H1 (cell line): ENCODE data around the gene PIP5K1B. TPM values are rescaled to one million over a fixed set of nuclear protein-coding genes. Genes with fewer than 3 reads are reported as not detected.

ENCODE experiments used
- CTCF ChIA-PET: fragments of 300-600 bp; sonication (Branson Sonifier 250); formaldehyde crosslinking; loops from one replicate; lab custom pipeline; 2021; ENCODE audit not compliant: partially characterized antibody; lab: Charles Lee
- POLR2A ChIA-PET: fragments of 300-600 bp; sonication (Branson Sonifier 250); formaldehyde crosslinking; loops from one replicate; lab custom pipeline; 2021; ENCODE audit warnings: inconsistent platforms; ENCODE audit not compliant: partially characterized antibody; lab: Charles Lee
- DNase-seq, 2 experiments: peaks; one replicate each; pipeline versions ENCODE4 v3.0.0 to v3.0.0-alpha.2; 2010 to 2022; ENCODE audit warnings: low spot score in 2 of 2, low read depth in 1 of 2, mixed read lengths in 1 of 2
- FAIRE-seq: peaks from 2 replicates; lab custom pipeline; 2011; peaks lifted over from hg19 to GRCh38; lab: Jason Lieb, UNC
- H2AFZ ChIP-seq: 2 replicates; pipeline ENCODE4 v1.8.1; 2012; ENCODE audit warnings: low read length, inconsistent platforms
- H2AK5ac ChIP-seq: 2 replicates; pipeline ENCODE4 v1.6.1; 2013; ENCODE audit warnings: low read depth, low read length
- H2BK120ac ChIP-seq: replicated peaks from 2 replicates; pipeline ENCODE3; 2013; ENCODE audit warnings: low read depth, low read length, inconsistent platforms
- H2BK12ac ChIP-seq: 2 replicates; pipeline ENCODE4 v1.6.1; 2013; ENCODE audit warnings: low read depth, low read length
- H2BK15ac ChIP-seq: 2 replicates; pipeline ENCODE4 v1.6.1; 2013; ENCODE audit warnings: low read length
- H2BK20ac ChIP-seq: 2 replicates; pipeline ENCODE4 v1.6.1; 2013; ENCODE audit warnings: low read length
- H2BK5ac ChIP-seq: 2 replicates; pipeline ENCODE4 v1.6.1; 2013; ENCODE audit warnings: low read depth, low read length
- H3K14ac ChIP-seq: 2 replicates; pipeline ENCODE4 v1.6.1; 2013; ENCODE audit warnings: inconsistent platforms; ENCODE audit not compliant: insufficient read length
- H3K18ac ChIP-seq: 2 replicates; pipeline ENCODE4 v1.6.1; 2013; ENCODE audit warnings: low read length; ENCODE audit errors: extremely low read depth
- H3K23ac ChIP-seq: 2 replicates; pipeline ENCODE4 v1.6.1; 2013; ENCODE audit warnings: inconsistent platforms; ENCODE audit not compliant: insufficient read length
- H3K23me2 ChIP-seq: 2 replicates; pipeline ENCODE4 v1.6.1; 2013; ENCODE audit warnings: low read depth, low read length
- H3K27ac ChIP-seq: 2 replicates; pipeline ENCODE4 v1.6.1; 2011; ENCODE audit warnings: low read depth, low read length, inconsistent platforms
- H3K27me3 ChIP-seq, 4 experiments: replicated peaks in 1 of 4; 1 replicate in 1 of 4; 2 replicates in 3 of 4; pipeline versions ENCODE4 v1.6.1 to v1.8.1; 2011 to 2013; ENCODE audit warnings: low read length in 3 of 4, mild to moderate bottlenecking in 3 of 4, inconsistent platforms in 2 of 4, mixed read lengths in 2 of 4, moderate library complexity in 1 of 4; ENCODE audit not compliant: control insufficient read depth in 3 of 4, insufficient read depth in 3 of 4; ENCODE audit errors: extremely low read depth in 1 of 4
- H3K36me3 ChIP-seq, 4 experiments: 2 replicates each; pipeline versions ENCODE4 v1.6.1 to v1.8.1; 2011 to 2013; ENCODE audit warnings: mild to moderate bottlenecking in 4 of 4, low read length in 3 of 4, moderate library complexity in 2 of 4, control low read depth in 1 of 4, inconsistent platforms in 1 of 4; ENCODE audit not compliant: insufficient read depth in 4 of 4, control insufficient read depth in 2 of 4
- H3K4ac ChIP-seq: replicated peaks from 2 replicates; pipeline ENCODE3; 2013; ENCODE audit warnings: low read length, low read depth, mixed read lengths, inconsistent platforms; ENCODE audit not compliant: insufficient read length
- H3K4me1 ChIP-seq, 4 experiments: replicated peaks in 1 of 4; 1 replicate in 1 of 4; 2 replicates in 3 of 4; pipeline versions ENCODE4 v1.6.1 to v1.8.1; 2011 to 2013; ENCODE audit warnings: low read length in 3 of 4, inconsistent platforms in 2 of 4, mixed read lengths in 1 of 4; ENCODE audit not compliant: insufficient read depth in 4 of 4, control insufficient read depth in 3 of 4
- H3K4me2 ChIP-seq, 2 experiments: 2 replicates each; pipeline versions ENCODE4 v1.6.1 to v1.8.1; 2011 to 2013; ENCODE audit warnings: low read depth in 2 of 2, low read length in 2 of 2, control low read depth in 1 of 2, inconsistent platforms in 1 of 2, mild to moderate bottlenecking in 1 of 2; ENCODE audit not compliant: insufficient read depth in 1 of 2
- H3K4me3 ChIP-seq, 4 experiments: fragments of 200-600, 300-600 bp in 1 of 4; sonication (generic), shearing (Covaris generic), sonication (Bioruptor Twin) in 1 of 4; 2 replicates each; pipeline versions ENCODE4 v1.5.1 to v1.8.1; 2011 to 2016; ENCODE audit warnings: low read length in 4 of 4, low read depth in 3 of 4, control low read depth in 2 of 4, inconsistent platforms in 2 of 4, mild to moderate bottlenecking in 2 of 4, mixed read lengths in 1 of 4, moderate library complexity in 1 of 4; ENCODE audit not compliant: insufficient read depth in 2 of 4; ENCODE audit errors: extremely low read depth in 1 of 4
- H3K56ac ChIP-seq: replicated peaks from 2 replicates; pipeline ENCODE3; 2013; ENCODE audit warnings: low read depth, mild to moderate bottlenecking, mixed read lengths, low read length, inconsistent platforms; ENCODE audit not compliant: insufficient read length
- H3K79me1 ChIP-seq: 2 replicates; pipeline ENCODE4 v1.6.1; 2013; ENCODE audit warnings: low read depth, low read length, control low read depth
- H3K79me2 ChIP-seq, 2 experiments: 2 replicates each; pipeline versions ENCODE4 v1.6.1 to v1.8.1; 2012 to 2013; ENCODE audit warnings: low read length in 2 of 2, mild to moderate bottlenecking in 2 of 2, inconsistent platforms in 1 of 2; ENCODE audit not compliant: insufficient read depth in 2 of 2, control insufficient read depth in 1 of 2
- H3K9ac ChIP-seq, 4 experiments: replicated peaks in 1 of 4; 1 replicate in 1 of 4; 2 replicates in 3 of 4; pipeline versions ENCODE4 v1.6.1 to v1.8.1; 2011 to 2013; ENCODE audit warnings: low read depth in 3 of 4, low read length in 3 of 4, control low read depth in 2 of 4, mild to moderate bottlenecking in 2 of 4, moderate library complexity in 2 of 4, inconsistent platforms in 1 of 4; ENCODE audit errors: extremely low read depth in 1 of 4
- H3K9me3 ChIP-seq, 2 experiments: 2 replicates each; pipeline versions ENCODE4 v1.6.1 to v1.8.1; 2012 to 2013; ENCODE audit warnings: mild to moderate bottlenecking in 2 of 2, moderate library complexity in 2 of 2, control low read depth in 1 of 2, inconsistent platforms in 1 of 2, low read depth in 1 of 2, low read length in 1 of 2, mixed read lengths in 1 of 2; ENCODE audit not compliant: insufficient read depth in 2 of 2
- H4K20me1 ChIP-seq, 2 experiments: replicated peaks in 1 of 2; 2 replicates each; pipeline versions ENCODE3 to v1.8.1; 2011 to 2013; ENCODE audit warnings: inconsistent platforms in 2 of 2, low read length in 2 of 2, mild to moderate bottlenecking in 1 of 2; ENCODE audit not compliant: insufficient read depth in 2 of 2, control insufficient read depth in 1 of 2
- H4K5ac ChIP-seq: 2 replicates; pipeline ENCODE4 v1.6.1; 2013; ENCODE audit warnings: low read length, low read depth, mixed read lengths, inconsistent platforms; ENCODE audit not compliant: insufficient read length
- H4K8ac ChIP-seq: 2 replicates; pipeline ENCODE4 v1.8.0; 2013; ENCODE audit warnings: mild to moderate bottlenecking, moderate library complexity, low read length, inconsistent platforms; ENCODE audit not compliant: insufficient read depth; ENCODE audit errors: extremely low read depth
- H4K91ac ChIP-seq: replicated peaks from 2 replicates; pipeline ENCODE3; 2013; ENCODE audit warnings: low read length, mixed read lengths, inconsistent platforms; ENCODE audit not compliant: insufficient read length
- BCL11A ChIP-seq, 2 experiments: IDR thresholded peaks; one replicate each; pipeline ENCODE4 v1.6.1; 2011; ENCODE audit warnings: low read depth in 2 of 2, low read length in 2 of 2, mild to moderate bottlenecking in 2 of 2
- BRCA1 ChIP-seq: IDR thresholded peaks from 2 replicates; pipeline ENCODE4 v1.6.1; 2012; ENCODE audit warnings: low read depth, low read length, improper control_type of control experiment
- CTCF ChIP-seq, 3 experiments: IDR thresholded peaks; 1 replicate in 2 of 3; 2 replicates in 1 of 3; pipeline versions ENCODE4 v1.5.1 to v1.6.1; 2011; ENCODE audit warnings: low read length in 3 of 3, mild to moderate bottlenecking in 3 of 3, inconsistent platforms in 2 of 3, low read depth in 1 of 3, moderate library complexity in 1 of 3; ENCODE audit not compliant: insufficient read depth in 1 of 3; ENCODE audit errors: control extremely low read depth in 1 of 3
- KDM1A ChIP-seq: fragments of 200-600, 300-600 bp; sonication (generic); IDR thresholded peaks from 2 replicates; pipeline ENCODE4 v1.7.1; 2016; ENCODE audit warnings: mild to moderate bottlenecking, low read length, borderline replicate concordance
- MAFK ChIP-seq: IDR thresholded peaks from 2 replicates; pipeline ENCODE4 v1.6.1; 2012; ENCODE audit warnings: low read depth, mild to moderate bottlenecking, improper control_type of control experiment, low read length
- NANOG ChIP-seq: IDR thresholded peaks from 2 replicates; pipeline ENCODE4 v1.6.1; 2011; ENCODE audit warnings: low read length, low read depth, mild to moderate bottlenecking, inconsistent platforms; ENCODE audit not compliant: insufficient read depth, poor library complexity, severe bottlenecking
- POLR2A ChIP-seq, 2 experiments: IDR thresholded peaks; 1 replicate in 1 of 2; 2 replicates in 1 of 2; pipeline ENCODE4 v1.6.1; 2011; ENCODE audit warnings: low read depth in 2 of 2, low read length in 2 of 2, mild to moderate bottlenecking in 2 of 2; ENCODE audit errors: control extremely low read depth in 1 of 2
- RAD21 ChIP-seq, 2 experiments: IDR thresholded peaks in 1 of 2; conservative IDR thresholded peaks in 1 of 2; 2 replicates each; pipeline ENCODE4 v1.6.1; 2011; ENCODE audit warnings: low read depth in 2 of 2, low read length in 2 of 2, improper control_type of control experiment in 1 of 2, inconsistent platforms in 1 of 2, mild to moderate bottlenecking in 1 of 2, moderate library complexity in 1 of 2
- RXRA ChIP-seq: IDR thresholded peaks from 2 replicates; pipeline ENCODE4 v1.6.1; 2011; ENCODE audit warnings: low read depth, mild to moderate bottlenecking, low read length, moderate library complexity; ENCODE audit not compliant: insufficient read depth
- SP2 ChIP-seq: IDR thresholded peaks from 2 replicates; pipeline ENCODE4 v1.6.1; 2012; ENCODE audit warnings: mild to moderate bottlenecking, low read length, inconsistent platforms
- TAF1 ChIP-seq: IDR thresholded peaks from 2 replicates; pipeline ENCODE4 v1.6.1; 2011; ENCODE audit warnings: mild to moderate bottlenecking, low read depth, low read length
- TCF12 ChIP-seq: IDR thresholded peaks from 2 replicates; pipeline ENCODE4 v1.6.1; 2011; ENCODE audit warnings: low read depth, mild to moderate bottlenecking, low read length
- WGBS, 2 experiments: shearing (Covaris generic) in 1 of 2; methylation state at CpG; one replicate each; pipeline versions ENCODE4 v1.1.6 to v1.1.7; 2013 to 2015; ENCODE audit warnings: low lambda C conversion rate in 2 of 2, mixed read lengths in 2 of 2, inconsistent platforms in 1 of 2, low coverage in 1 of 2, missing lambda C conversion rate in 1 of 2; ENCODE audit not compliant: insufficient replicate concordance in 2 of 2, insufficient coverage in 1 of 2, insufficient read length in 1 of 2; ENCODE audit errors: extremely low coverage in 1 of 2, missing lambda C conversion rate in 1 of 2; 5-methylcytosine and 5-hydroxymethylcytosine counted together
- polyA plus RNA-seq, 7 experiments: library from polyadenylated mRNA; depleted of rRNA in 3 of 7; stranded (reverse) in 5 of 7; unstranded in 2 of 7; fragments of >200 nt in 5 of 7; fragments of 200-250 nt in 2 of 7; gene quantifications; 1 replicate in 5 of 7; 2 replicates in 1 of 7; 4 replicates in 1 of 7; pipeline versions ENCODE4 v1.2.1 to v1.2.3, GENCODE V29; 2011 to 2013; ENCODE audit warnings: missing spikeins in 2 of 7, mixed read lengths in 2 of 7
- total RNA-seq: library from RNA; stranded (reverse); fragmentation: NEBNext Ultra II Directional; extraction: Animal tissue kit (Norgen Biotek cat#: 25700); gene quantifications from 2 replicates; pipeline ENCODE4 v1.2.1, GENCODE V29; 2021

The PIP5K1B gene
- total and polyA plus RNA-seq, 2 of the 8 experiments (the other 6 are each of a cell fraction or from before 2014, with no cell fraction given), result 4.7 to 7.7 TPM

GRCh38 chr9:68728731-68729130 lies 23.7 kb downstream of the PIP5K1B start:
- 91% methylated on average over 1 of the region's 1 CpG; no CpG with 5 or more reads in 1 of the 2 experiments for WGBS, 2 experiments
- no peak overlapping the region for H3K23ac ChIP-seq
- H3K4me3 ChIP-seq, result no peak overlapping the region
- H2AK5ac ChIP-seq, result no peak overlapping the region
- H2BK15ac ChIP-seq, result no peak overlapping the region
- H2BK120ac ChIP-seq, result no peak overlapping the region
- no peaks in the 10 kb centered on the region for H3K36me3 ChIP-seq
- no peak overlapping the region for H4K8ac ChIP-seq
- H4K91ac ChIP-seq, result no peak overlapping the region
- H2AFZ ChIP-seq, result no peak overlapping the region
- POLR2A ChIA-PET, result interaction anchor here (0.9 kb wide), 1 partner anchor 24 kb away, joined by 3 read pairs; no protein-coding TSS in a partner anchor
- no peak overlapping the region for H3K27ac ChIP-seq
- H3K4me2 ChIP-seq, result no peak overlapping the region
- H2BK5ac ChIP-seq, result no peak overlapping the region
- H3K4me1 ChIP-seq, result no peaks in the 10 kb centered on the region
- no peak overlapping the region for H3K56ac ChIP-seq
- H3K79me1 ChIP-seq, result no peaks in the 10 kb centered on the region; the same call in 1 of the 2 replicates
- no peak overlapping the region for H3K9ac ChIP-seq
- H3K9me3 ChIP-seq, result no peaks in the 10 kb centered on the region
- no peak overlapping the region for H2BK12ac ChIP-seq
- no peak overlapping the region for H3K4ac ChIP-seq
- DNase-seq (no peak), FAIRE-seq (no peak)
- no peak overlapping the region for H3K14ac ChIP-seq
- CTCF ChIA-PET, result interaction anchor here (0.5 to 1.9 kb wide), 8 partner anchors 14 to 272 kb away, joined by 3 to 5 read pairs (median 4); no protein-coding TSS in a partner anchor
- H4K5ac ChIP-seq, result no peak overlapping the region
- H4K20me1 ChIP-seq, result no peaks in the 10 kb centered on the region
- no peaks in the 10 kb centered on the region for H3K23me2 ChIP-seq
- no peak overlapping the region for H3K18ac ChIP-seq
- no peaks in the 10 kb centered on the region for H3K27me3 ChIP-seq
- H2BK20ac ChIP-seq, result no peak overlapping the region
- peaks cover 0 to 5% of the 10 kb centered on the region in 2 experiments; a peak in 1 of 4 replicates for H3K79me2 ChIP-seq
- TF ChIP-seq NANOG (no peak), KDM1A (no peak), RAD21 (IDR thresholded peaks at IDR 0.05 in 1 of 2, conservative IDR thresholded peaks at IDR 0.05 in 1 of 2; ENCODE audit: low read depth in 2 of 2, low read length in 2 of 2) (no peak), CTCF (IDR thresholded peaks at IDR 0.05; ENCODE audit: control extremely low read depth in 1 of 3, insufficient read depth in 1 of 3, low read depth in 1 of 3, low read length in 3 of 3) (no peak), MAFK (no peak), RXRA (no peak), BCL11A (IDR thresholded peaks at IDR 0.05; ENCODE audit: low read depth in 2 of 2, low read length in 2 of 2) (no peak), TCF12 (no peak), BRCA1 (no peak), SP2 (no peak), POLR2A (IDR thresholded peaks at IDR 0.05; ENCODE audit: control extremely low read depth in 1 of 2, low read depth in 2 of 2, low read length in 2 of 2) (no peak), TAF1 (no peak)
